GM23248 (cell line): ENCODE data around the gene TSHZ2. TPM values are rescaled to one million over a fixed set of nuclear protein-coding genes. Genes with fewer than 3 reads are reported as not detected.
A peak's percentile ranks its signal among the peaks of the same experiment; 100 is the strongest.

Experiments used
- DNase-seq: peaks from one replicate; pipeline ENCODE4 v3.0.0-alpha.2; 2015
- H2AFZ ChIP-seq: fragments of 200-600 bp; sonication (generic); 2 replicates; pipeline ENCODE4 v1.6.1; 2016; ENCODE audit warnings: antibody characterized with exemption
- H3F3A ChIP-seq: fragments of 200-600 bp; sonication (generic); 2 replicates; pipeline ENCODE4 v1.6.1; 2016; ENCODE audit warnings: mild to moderate bottlenecking, antibody characterized with exemption, mixed run types; ENCODE audit not compliant: insufficient read depth
- H3K27ac ChIP-seq: fragments of 200-600 bp; sonication (generic); 2 replicates; pipeline ENCODE4 v1.5.1; 2016; ENCODE audit warnings: mild to moderate bottlenecking
- H3K27me3 ChIP-seq: fragments of 200-600 bp; sonication (generic); replicated peaks from 2 replicates; pipeline ENCODE4 v1.6.1; 2016; ENCODE audit warnings: mild to moderate bottlenecking; ENCODE audit not compliant: insufficient read depth
- H3K36me3 ChIP-seq: fragments of 200-600 bp; sonication (generic); 2 replicates; pipeline ENCODE4 v1.6.1; 2016; ENCODE audit warnings: low read depth, mild to moderate bottlenecking
- H3K4me1 ChIP-seq: fragments of 200-600 bp; sonication (generic); 2 replicates; pipeline ENCODE4 v1.6.1; 2016; ENCODE audit warnings: mild to moderate bottlenecking; ENCODE audit not compliant: insufficient read depth
- H3K4me2 ChIP-seq: fragments of 200-600 bp; sonication (generic); one replicate; pipeline ENCODE4 v1.6.1; 2016; ENCODE audit warnings: mild to moderate bottlenecking; ENCODE audit not compliant: unreplicated experiment
- H3K4me3 ChIP-seq: fragments of 200-600 bp; sonication (generic); 2 replicates; pipeline ENCODE4 v1.5.1; 2016; ENCODE audit warnings: mild to moderate bottlenecking
- H3K79me2 ChIP-seq: fragments of 200-600 bp; sonication (generic); 2 replicates; pipeline ENCODE4 v1.6.1; 2016; ENCODE audit warnings: mild to moderate bottlenecking; ENCODE audit not compliant: insufficient read depth
- H3K9ac ChIP-seq: fragments of 200-600 bp; sonication (generic); 2 replicates; pipeline ENCODE4 v1.6.1; 2016; ENCODE audit warnings: mild to moderate bottlenecking
- H3K9me2 ChIP-seq: fragments of 200-600 bp; sonication (generic); 2 replicates; pipeline ENCODE4 v1.6.1; 2016; ENCODE audit warnings: mixed run types, mild to moderate bottlenecking, moderate library complexity; ENCODE audit not compliant: insufficient read depth
- H3K9me3 ChIP-seq: fragments of 200-600 bp; sonication (generic); one replicate; pipeline ENCODE4 v1.6.1; 2017; ENCODE audit warnings: low read depth
- H4K20me1 ChIP-seq: fragments of 200-600 bp; sonication (generic); 2 replicates; pipeline ENCODE4 v1.6.0; 2016; ENCODE audit not compliant: insufficient read depth
- EZH2 ChIP-seq: fragments of 200-600 bp; sonication (generic); IDR thresholded peaks from 2 replicates; pipeline ENCODE4 v1.6.1; 2018; ENCODE audit warnings: antibody characterized with exemption, mild to moderate bottlenecking; ENCODE audit not compliant: insufficient read depth, poor library complexity, severe bottlenecking
- EZH2phosphoT487 ChIP-seq: fragments of 200-600 bp; sonication (generic); IDR thresholded peaks from 2 replicates; pipeline ENCODE4 v1.6.1; 2018; ENCODE audit warnings: antibody characterized with exemption, moderate library complexity, mild to moderate bottlenecking, low read depth; ENCODE audit not compliant: insufficient read depth
- WGBS, 2 experiments: methylation state at CpG; one replicate each; pipeline ENCODE4 v1.1.6; 2015 to 2017; ENCODE audit warnings: low lambda C conversion rate in 2 of 2, low coverage in 1 of 2; ENCODE audit errors: missing lambda C conversion rate in 2 of 2; 5-methylcytosine and 5-hydroxymethylcytosine counted together
- in situ Hi-C: fragments of 300-500 bp; cut with MboI; formaldehyde crosslinking; loops from 2 replicates; pipeline ENCODE4 v1.15.0; 2020
- polyA plus RNA-seq: library from polyadenylated mRNA; unstranded; fragments of >200 nt; fragmentation: Nextera tagmentation; extraction: Ambion mirVana; gene quantifications from 2 replicates; pipeline ENCODE4 v1.2.1, GENCODE V29; 2016
- total RNA-seq: library from RNA; depleted of rRNA; stranded (reverse); fragments of >200 nt; shearing (Covaris generic); gene quantifications from 2 replicates; pipeline ENCODE4 v1.2.3, GENCODE V29; 2014

The TSHZ2 gene
- total and polyA plus RNA-seq, 2 experiments from 2014 or later: 4.5 to 13.4 TPM

GRCh38 chr20:53408691-53409446 lies 436.7 kb downstream of the TSHZ2 start:
- DNase-seq: peak; percentile 68
- H3K36me3 ChIP-seq: no peaks in the 10 kb centered on the region
- H4K20me1 ChIP-seq: no peaks in the 10 kb centered on the region
- no peaks in the 10 kb centered on the region for H3K9me3 ChIP-seq
- H3K9ac ChIP-seq: peak overlapping the region; percentile 26; the same call in 1 of the 2 replicates
- WGBS, 2 experiments: 7% methylated on average over 11 of the region's 11 CpGs
- no peaks in the 10 kb centered on the region for H3K27me3 ChIP-seq
- no peaks in the 10 kb centered on the region for H3K79me2 ChIP-seq
- H2AFZ ChIP-seq: peak overlapping the region; percentile 72
- H3K27ac ChIP-seq: peak overlapping the region; percentile 33
- H3K4me2 ChIP-seq: peak overlapping the region; percentile 12
- no peaks in the 10 kb centered on the region for H3K9me2 ChIP-seq
- H3F3A ChIP-seq: peaks cover 12% of the 10 kb centered on the region; the same call in 1 of the 2 replicates
- H3K4me3 ChIP-seq: peak overlapping the region; percentile 33; the same call in 1 of the 2 replicates
- in situ Hi-C loops: no loop called here
- TF ChIP-seq EZH2 (no peak), EZH2phosphoT487 (no peak)
- H3K4me1 ChIP-seq: peaks cover 16% of the 10 kb centered on the region

GRCh38 chr20:53409447-53409717 lies 437.2 kb downstream of the TSHZ2 start:
- in situ Hi-C loops: no loop called here
- Histone ChIP-seq H3K4me3 (0 out of 2 replicates have a peak overlapping the region, but pooled peaks have one; percentile 33), H3K9me3 (no peaks in the 10 kb centered on the region), H3K4me2 (peak overlapping the region; percentile 12), H3K36me3 (no peaks in the 10 kb centered on the region), H4K20me1 (no peaks in the 10 kb centered on the region), H3F3A (peaks cover 12% of the 10 kb centered on the region; the same call in 1 of the 2 replicates), H2AFZ (0 out of 2 replicates have a peak overlapping the region, but pooled peaks have one; percentile 72), H3K27ac (peak overlapping the region; percentile 33), H3K9ac (peak overlapping the region; percentile 26; the same call in 1 of the 2 replicates), H3K9me2 (no peaks in the 10 kb centered on the region), H3K4me1 (peaks cover 16% of the 10 kb centered on the region), H3K79me2 (no peaks in the 10 kb centered on the region), H3K27me3 (no peaks in the 10 kb centered on the region)
- no peak for TF ChIP-seq EZH2phosphoT487
- TF ChIP-seq EZH2: no peak
- 19% methylated on average over 2 of the region's 2 CpGs for WGBS, 2 experiments
- DNase-seq: no peak

GRCh38 chr20:53411129-53411528 lies 439.0 kb downstream of the TSHZ2 start:
- WGBS, 2 experiments: 88 to 96% methylated on average over 3 of the region's 3 CpGs
- TF ChIP-seq EZH2 (no peak), EZH2phosphoT487 (no peak)
- Histone ChIP-seq H3K79me2 (no peaks in the 10 kb centered on the region), H3F3A (peaks cover 12% of the 10 kb centered on the region; the same call in 1 of the 2 replicates), H3K9me3 (no peaks in the 10 kb centered on the region), H3K9me2 (no peaks in the 10 kb centered on the region), H3K4me2 (no peak overlapping the region), H3K36me3 (no peaks in the 10 kb centered on the region), H3K4me3 (no peak overlapping the region), H3K27me3 (no peaks in the 10 kb centered on the region), H3K9ac (no peak overlapping the region), H3K27ac (no peak overlapping the region), H4K20me1 (no peaks in the 10 kb centered on the region), H3K4me1 (peaks cover 16% of the 10 kb centered on the region), H2AFZ (no peak overlapping the region)
- in situ Hi-C loops: no loop called here
- DNase-seq: no peak

- H3K4me3 ChIP-seq: no peak overlapping the region
- no peaks in the 10 kb centered on the region for H3K27me3 ChIP-seq
- TF ChIP-seq EZH2phosphoT487: no peak
- TF ChIP-seq EZH2: no peak
- peaks cover 12% of the 10 kb centered on the region; the same call in 1 of the 2 replicates for H3F3A ChIP-seq
- no peaks in the 10 kb centered on the region for H3K9me2 ChIP-seq
- H3K4me2 ChIP-seq: no peak overlapping the region
- DNase-seq: no peak
- no peaks in the 10 kb centered on the region for H3K79me2 ChIP-seq
- H3K36me3 ChIP-seq: no peaks in the 10 kb centered on the region
- H4K20me1 ChIP-seq: no peaks in the 10 kb centered on the region
- H3K9me3 ChIP-seq: no peaks in the 10 kb centered on the region
- in situ Hi-C loops: no loop called here
- H3K27ac ChIP-seq: no peak overlapping the region
- H3K9ac ChIP-seq: no peak overlapping the region
- peaks cover 16% of the 10 kb centered on the region for H3K4me1 ChIP-seq
- no peak overlapping the region for H2AFZ ChIP-seq
- WGBS, 2 experiments: 75 to 83% methylated on average over 4 of the region's 4 CpGs
Measured at GRCh38 chr20:53411891-53412290, 439.7 kb downstream of the TSHZ2 start.
